ENCODE results near the gene CEP164. TPM values are rescaled to one million over a fixed set of nuclear protein-coding genes. Genes with fewer than 3 reads are reported as not detected.

CEP164 gene
- total RNA-seq, 1 experiment from 2014 or later = 43.7 TPM

- no peaks in the 10 kb centered on the region for H4K20me1 ChIP-seq (ENCODE audit: low read length)
- H3K79me2 ChIP-seq (ENCODE audit: low read length) = no peaks in the 10 kb centered on the region
- ChIA-PET CTCF (no interaction called here), POLR2A (ENCODE audit: unreplicated experiment) (no interaction called here)
- H3K27ac ChIP-seq (ENCODE audit: low read length) = no peak overlapping the region
- DNase-seq (no peak), ATAC-seq (no peak)
- no peak overlapping the region for H3K9ac ChIP-seq (ENCODE audit: low read length)
- no peaks in the 10 kb centered on the region for H3K9me2 ChIP-seq (replicated peaks; ENCODE audit: low read length)
- H3K36me3 ChIP-seq (ENCODE audit: low read depth, low read length) = no peaks in the 10 kb centered on the region
- no peaks in the 10 kb centered on the region for H3K9me3 ChIP-seq (ENCODE audit: low read length)
- TF ChIP-seq EZH2 (IDR thresholded peaks at IDR 0.05; ENCODE audit: low read length, unreplicated experiment) (no peak), EZH2phosphoT487 (IDR thresholded peaks at IDR 0.05; ENCODE audit: borderline replicate concordance, low read length) (no peak)
- TF ChIP-seq, protein P1, sequence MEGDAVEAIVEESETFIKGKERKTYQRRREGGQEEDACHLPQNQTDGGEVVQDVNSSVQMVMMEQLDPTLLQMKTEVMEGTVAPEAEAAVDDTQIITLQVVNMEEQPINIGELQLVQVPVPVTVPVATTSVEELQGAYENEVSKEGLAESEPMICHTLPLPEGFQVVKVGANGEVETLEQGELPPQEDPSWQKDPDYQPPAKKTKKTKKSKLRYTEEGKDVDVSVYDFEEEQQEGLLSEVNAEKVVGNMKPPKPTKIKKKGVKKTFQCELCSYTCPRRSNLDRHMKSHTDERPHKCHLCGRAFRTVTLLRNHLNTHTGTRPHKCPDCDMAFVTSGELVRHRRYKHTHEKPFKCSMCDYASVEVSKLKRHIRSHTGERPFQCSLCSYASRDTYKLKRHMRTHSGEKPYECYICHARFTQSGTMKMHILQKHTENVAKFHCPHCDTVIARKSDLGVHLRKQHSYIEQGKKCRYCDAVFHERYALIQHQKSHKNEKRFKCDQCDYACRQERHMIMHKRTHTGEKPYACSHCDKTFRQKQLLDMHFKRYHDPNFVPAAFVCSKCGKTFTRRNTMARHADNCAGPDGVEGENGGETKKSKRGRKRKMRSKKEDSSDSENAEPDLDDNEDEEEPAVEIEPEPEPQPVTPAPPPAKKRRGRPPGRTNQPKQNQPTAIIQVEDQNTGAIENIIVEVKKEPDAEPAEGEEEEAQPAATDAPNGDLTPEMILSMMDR (conservative IDR thresholded peaks at IDR 0.05; ENCODE audit: low read depth, low read length) = no peak
- H3K4me3 ChIP-seq (ENCODE audit: low read length) = no peak overlapping the region
- intact Hi-C loops (cut with micrococcal nuclease) = no loop called here
- BruUV-seq (replicated peaks) = no TSS peak
- H3K4me2 ChIP-seq (ENCODE audit: low read length) = no peak overlapping the region
- peaks cover 81% of the 10 kb centered on the region for H3K27me3 ChIP-seq (ENCODE audit: low read length)
- no peaks in the 10 kb centered on the region for H3K4me1 ChIP-seq (ENCODE audit: insufficient read depth, low read length)
- no peak overlapping the region for H2AFZ ChIP-seq (ENCODE audit: low read length)
- no peaks in the 10 kb centered on the region for H3F3A ChIP-seq (ENCODE audit: low read length, unreplicated experiment)
Measured at GRCh38 chr11:117442049-117442868, 114.6 kb downstream of the CEP164 start.

DNA sequence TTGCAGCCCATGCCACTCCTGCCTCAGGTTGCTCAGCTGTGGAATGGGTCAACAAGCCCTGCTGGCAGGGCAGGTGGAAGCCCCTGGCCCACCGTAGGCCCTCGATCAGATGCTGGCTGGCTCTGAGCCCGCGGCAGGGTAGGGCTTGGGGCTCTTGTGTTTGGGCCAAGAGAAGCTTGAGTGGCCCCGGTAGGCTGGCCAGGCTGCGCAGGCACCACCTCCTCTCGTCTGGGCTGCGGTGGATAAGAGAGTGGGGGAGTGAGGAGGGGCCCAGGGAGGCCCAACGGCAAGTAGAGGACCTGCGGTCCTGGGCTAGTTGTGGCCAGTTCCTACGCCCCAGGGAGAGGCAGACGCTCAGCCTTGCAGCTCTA is 115.2 kb downstream of the CEP164 start:
- intact Hi-C loops (cut with micrococcal nuclease) = no loop called here
- ChIA-PET POLR2A (ENCODE audit: unreplicated experiment) (no interaction called here), CTCF (no interaction called here)
- H3K79me2 ChIP-seq (ENCODE audit: low read length) = no peaks in the 10 kb centered on the region
- no peak overlapping the region for H3K27ac ChIP-seq (ENCODE audit: low read length)
- no peaks in the 10 kb centered on the region for H4K20me1 ChIP-seq (ENCODE audit: low read length)
- H3K4me3 ChIP-seq (ENCODE audit: low read length) = no peak overlapping the region
- no peak overlapping the region for H3K9ac ChIP-seq (ENCODE audit: low read length)
- H2AFZ ChIP-seq (ENCODE audit: low read length) = no peak overlapping the region
- no peak for TF ChIP-seq EZH2 (IDR thresholded peaks at IDR 0.05; ENCODE audit: low read length, unreplicated experiment)
- TF ChIP-seq, protein P1 (conservative IDR thresholded peaks at IDR 0.05; ENCODE audit: low read depth, low read length) = no peak
- no peak for TF ChIP-seq EZH2phosphoT487 (IDR thresholded peaks at IDR 0.05; ENCODE audit: borderline replicate concordance, low read length)
- no peak overlapping the region for H3K4me2 ChIP-seq (ENCODE audit: low read length)
- H3F3A ChIP-seq (ENCODE audit: low read length, unreplicated experiment) = no peaks in the 10 kb centered on the region
- no peaks in the 10 kb centered on the region for H3K4me1 ChIP-seq (ENCODE audit: insufficient read depth, low read length)
- no peaks in the 10 kb centered on the region for H3K36me3 ChIP-seq (ENCODE audit: low read depth, low read length)
- no peaks in the 10 kb centered on the region for H3K9me2 ChIP-seq (replicated peaks; ENCODE audit: low read length)
- no TSS peak for BruUV-seq (replicated peaks)
- DNase-seq (no peak), ATAC-seq (no peak)
- H3K9me3 ChIP-seq (ENCODE audit: low read length) = no peaks in the 10 kb centered on the region
- H3K27me3 ChIP-seq (ENCODE audit: low read length) = peaks cover 80% of the 10 kb centered on the region

Measured in PC-3 (cell line).